DMS79 (cell line): Measurements from ENCODE around the gene CCND3.
"Not testable (repeated sequence)": the region's sequence is repeated elsewhere in the genome, so short reads cannot be mapped to it uniquely, and the experiment has no call there.

Experiments
- DNase-seq: peaks from one replicate; lab custom pipeline; 2025; lab: John Stamatoyannopoulos, UW

Gene CCND3

GRCh38 chr6:41947581-41948220 lies 6.1 kb upstream of the CCND3 start:
- no peak for DNase-seq

DNA sequence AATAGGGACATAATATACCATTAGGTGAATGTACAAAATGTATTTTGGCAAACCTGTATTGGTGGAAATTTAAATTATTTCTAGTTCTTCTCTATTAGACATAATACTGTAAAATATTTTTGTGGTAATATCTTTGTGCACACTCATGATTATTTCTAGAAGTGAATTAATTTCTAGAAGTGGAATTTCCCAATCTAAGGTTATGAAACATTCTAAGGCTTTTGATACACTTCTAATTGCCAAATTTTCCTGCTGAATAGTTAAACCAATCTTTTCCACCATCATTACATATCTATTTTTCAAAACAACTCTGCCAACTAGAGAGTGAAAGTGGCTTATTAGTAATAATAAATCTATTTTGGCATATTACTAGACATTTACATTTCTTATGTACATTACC lies 1.8 kb upstream of the CCND3 start:
- DNase-seq, result no peak

- DNase-seq, result not testable (repeated sequence)
These were observed 1.3 kb upstream of the CCND3 start for GRCh38 chr6:41942882-41943281.

GRCh38 chr6:41942067-41942851 lies 651 bp upstream of the CCND3 start:
- DNase-seq, result no peak

- DNase-seq, result peak; percentile 3
These were observed 789 bp downstream of the CCND3 start for GRCh38 chr6:41940759-41941279.

DNA sequence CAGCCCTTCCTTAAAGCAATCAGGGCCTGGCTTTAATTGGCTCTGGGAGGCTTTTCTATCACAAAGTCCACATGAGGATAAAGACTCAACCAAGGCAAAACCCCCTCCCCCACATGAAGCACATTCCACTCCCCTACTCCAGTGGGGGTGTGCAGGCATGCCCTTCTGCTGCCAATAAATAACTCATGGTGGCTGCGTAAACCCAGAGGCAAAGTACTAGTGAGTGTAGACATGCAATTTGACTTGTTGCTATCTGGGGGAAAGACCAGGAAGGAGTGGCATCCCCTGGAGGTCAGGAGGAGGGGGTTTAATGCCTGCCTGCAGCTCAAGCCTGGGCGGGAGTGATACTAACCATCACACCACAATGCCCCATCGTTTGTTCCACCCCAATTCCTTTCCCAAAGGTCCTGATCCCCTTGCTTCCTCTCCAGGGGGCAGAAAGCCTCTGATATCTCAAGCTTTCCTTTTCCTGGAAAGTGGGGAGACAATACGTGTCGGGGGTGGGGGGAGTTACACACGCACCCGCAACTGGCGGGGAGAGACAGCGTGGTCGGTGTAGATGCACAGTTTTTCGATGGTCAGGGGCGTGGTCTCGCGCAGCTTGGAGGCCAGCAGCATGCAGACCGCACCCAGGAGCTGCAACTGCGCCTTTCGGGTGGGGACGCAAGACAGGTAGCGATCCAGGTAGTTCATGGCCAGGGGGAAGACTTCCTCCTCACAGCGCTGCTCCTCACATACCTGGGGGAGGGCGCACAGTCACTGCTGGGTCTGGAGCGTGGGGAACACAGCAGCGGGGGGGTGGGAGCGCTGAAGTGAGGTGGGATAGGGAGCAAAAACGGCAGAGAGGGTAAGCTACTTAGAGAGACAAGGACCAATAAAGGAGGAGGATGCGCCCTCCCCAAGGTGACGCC lies 1.5 kb downstream of the CCND3 start:
- DNase-seq, result no peak

DNA sequence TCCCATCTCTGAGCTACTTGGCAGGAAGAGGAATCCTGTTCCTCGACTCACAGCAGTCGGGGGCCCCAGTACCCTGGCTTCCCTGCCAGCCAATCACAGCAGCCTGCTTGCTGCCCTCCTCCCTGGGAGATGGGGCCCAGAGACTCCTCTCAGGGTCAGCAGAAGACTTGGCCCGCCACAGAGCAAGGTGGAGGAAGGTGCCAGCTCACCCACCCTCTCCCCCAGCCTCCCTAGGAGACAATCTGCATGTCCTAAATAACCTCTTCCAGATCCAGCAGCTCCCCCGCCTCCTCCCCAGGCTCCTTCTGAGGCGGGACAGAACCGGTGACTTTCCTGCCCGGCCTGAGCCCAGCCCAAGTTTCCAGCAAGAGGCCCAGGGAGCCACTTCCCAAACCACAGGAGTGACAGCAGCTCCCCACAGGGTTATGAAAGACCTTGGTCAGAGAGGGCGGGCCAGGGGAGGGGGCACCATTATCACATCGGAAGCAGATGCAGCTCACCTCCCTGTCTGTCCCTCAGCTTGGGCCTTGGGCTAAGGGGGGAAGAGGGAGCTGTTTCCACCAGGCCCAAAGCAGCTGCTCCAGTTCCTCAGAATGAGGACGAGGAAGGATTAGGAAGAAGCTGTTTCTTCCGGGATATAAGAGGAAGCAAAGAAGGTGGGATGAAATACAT lies 2.3 kb downstream of the CCND3 start:
- no peak for DNase-seq

- DNase-seq, result no peak
These were observed 2.9 kb downstream of the CCND3 start for GRCh38 chr6:41938590-41939175.

- no peak for DNase-seq
These were observed 3.6 kb downstream of the CCND3 start for GRCh38 chr6:41937861-41938574.

DNA sequence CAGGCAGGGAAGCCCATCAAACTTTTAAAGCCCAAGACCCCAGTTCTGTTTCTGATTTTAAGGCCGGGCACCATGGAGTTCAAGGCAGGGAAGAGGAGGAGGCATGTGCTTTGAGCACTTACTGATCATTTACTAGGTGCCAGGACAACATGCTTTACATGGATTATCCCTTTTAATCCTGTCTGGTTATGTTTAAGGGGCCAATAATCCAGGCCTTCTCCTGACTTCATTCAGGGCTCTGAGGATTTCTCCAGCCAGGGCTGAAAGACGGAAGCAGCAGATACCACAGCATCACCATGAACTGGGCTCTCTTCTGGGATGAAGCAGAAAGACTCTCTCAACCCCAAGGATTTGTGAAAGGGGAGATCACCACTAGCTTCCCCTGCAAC lies 4.1 kb downstream of the CCND3 start:
- DNase-seq, result no peak

DNA sequence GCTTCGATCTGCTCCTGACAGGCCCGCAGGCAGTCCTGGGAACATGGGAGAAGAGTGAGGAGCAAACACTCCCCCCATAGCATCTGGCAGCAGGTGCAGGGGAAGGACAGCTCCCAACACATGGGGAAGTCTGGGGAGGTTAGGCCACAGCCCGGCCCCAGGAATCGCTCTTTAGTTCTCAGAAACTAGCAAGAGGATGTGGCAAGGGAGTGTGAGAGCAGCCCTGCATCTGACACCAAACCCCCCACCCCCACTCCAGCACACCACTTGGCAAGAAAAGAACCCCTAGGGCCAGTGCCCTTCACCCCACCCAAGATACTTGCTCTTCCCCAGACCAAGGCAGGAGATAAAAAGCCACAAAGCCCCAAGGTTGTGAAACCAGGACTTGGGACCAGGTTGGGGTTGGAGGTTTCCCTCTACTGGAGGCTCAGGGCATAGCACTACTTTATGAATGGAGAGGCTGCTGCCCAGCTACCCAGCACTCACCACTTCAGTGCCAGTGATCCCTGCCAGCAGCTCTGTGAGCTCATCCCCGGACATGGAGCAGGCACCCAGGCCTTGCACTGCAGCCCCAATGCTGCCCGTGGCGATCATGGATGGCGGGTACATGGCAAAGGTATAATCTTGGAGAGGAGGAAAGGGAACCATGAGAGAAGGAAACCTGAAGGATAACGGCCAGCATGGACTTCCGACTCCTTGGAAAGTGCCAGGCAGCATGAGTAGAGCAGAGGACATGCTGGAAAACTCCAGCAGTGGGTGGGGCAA lies 5.4 kb downstream of the CCND3 start:
- peak; percentile 14 for DNase-seq

- DNase-seq, result no peak
These were observed 5.9 kb downstream of the CCND3 start for GRCh38 chr6:41935685-41936072.

- DNase-seq, result no peak
These were observed 6.4 kb downstream of the CCND3 start for GRCh38 chr6:41935193-41935574.

GRCh38 chr6:41934278-41935192 lies 7.1 kb downstream of the CCND3 start:
- no peak for DNase-seq

- DNase-seq, result no peak
These were observed 9.2 kb downstream of the CCND3 start for GRCh38 chr6:41932378-41932777.

DNA sequence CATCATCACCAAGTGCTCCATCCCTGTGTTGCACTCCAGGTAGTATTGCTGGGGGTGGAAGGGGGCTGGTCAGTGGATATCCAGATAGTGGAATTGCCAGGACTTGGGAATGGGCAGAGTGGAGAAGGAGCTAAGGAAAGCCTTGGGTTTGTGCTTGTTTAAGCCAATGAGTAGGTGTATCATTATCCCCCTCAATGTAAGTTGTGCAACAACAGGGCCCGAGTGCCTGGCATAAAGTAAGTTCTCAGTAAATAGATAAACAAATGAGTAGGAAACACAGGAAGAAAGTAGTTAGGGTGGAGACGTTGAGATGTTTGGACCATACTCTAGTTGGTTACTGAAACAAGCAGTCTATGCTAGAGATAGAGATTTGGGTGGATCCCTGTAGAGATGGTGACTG lies 9.8 kb downstream of the CCND3 start:
- no peak for DNase-seq

- no peak for DNase-seq
These were observed 11.7 kb downstream of the CCND3 start for GRCh38 chr6:41929924-41930323.

DNA sequence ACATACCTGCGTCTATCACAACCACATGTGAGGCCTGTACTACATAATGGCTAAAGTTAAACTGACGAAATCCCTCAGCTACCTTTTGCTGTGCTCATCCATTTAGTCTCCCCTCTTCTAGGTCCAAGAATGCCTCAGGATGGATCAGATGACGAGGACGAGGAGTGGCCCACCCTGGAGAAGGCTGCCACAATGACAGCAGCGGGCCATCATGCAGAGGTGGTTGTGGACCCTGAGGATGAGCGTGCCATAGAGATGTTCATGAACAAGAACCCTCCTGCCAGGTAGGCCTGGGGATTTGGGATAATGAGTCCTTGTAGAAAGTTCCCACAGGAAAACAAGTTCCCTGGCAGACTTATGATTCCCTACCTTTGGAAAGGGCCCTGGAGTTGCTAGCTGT lies 14.4 kb downstream of the CCND3 start:
- DNase-seq, result no peak

- DNase-seq, result no peak
These were observed 19.5 kb downstream of the CCND3 start for GRCh38 chr6:41922154-41922553.
